NCI-H2107 treated with DMSO at 0.1 percent for 48 hours (cell line): Measurements from ENCODE around the gene KIF2C.
A peak's percentile ranks its signal among the peaks of the same experiment; 100 is the strongest.
"Not testable (repeated sequence)": the region's sequence is repeated elsewhere in the genome, so short reads cannot be mapped to it uniquely, and the experiment has no call there.

Source experiments
- DNase-seq: peaks from one replicate; lab custom pipeline; 2025; ENCODE audit not compliant: unreplicated experiment; lab: John Stamatoyannopoulos, UW

KIF2C gene

DNA sequence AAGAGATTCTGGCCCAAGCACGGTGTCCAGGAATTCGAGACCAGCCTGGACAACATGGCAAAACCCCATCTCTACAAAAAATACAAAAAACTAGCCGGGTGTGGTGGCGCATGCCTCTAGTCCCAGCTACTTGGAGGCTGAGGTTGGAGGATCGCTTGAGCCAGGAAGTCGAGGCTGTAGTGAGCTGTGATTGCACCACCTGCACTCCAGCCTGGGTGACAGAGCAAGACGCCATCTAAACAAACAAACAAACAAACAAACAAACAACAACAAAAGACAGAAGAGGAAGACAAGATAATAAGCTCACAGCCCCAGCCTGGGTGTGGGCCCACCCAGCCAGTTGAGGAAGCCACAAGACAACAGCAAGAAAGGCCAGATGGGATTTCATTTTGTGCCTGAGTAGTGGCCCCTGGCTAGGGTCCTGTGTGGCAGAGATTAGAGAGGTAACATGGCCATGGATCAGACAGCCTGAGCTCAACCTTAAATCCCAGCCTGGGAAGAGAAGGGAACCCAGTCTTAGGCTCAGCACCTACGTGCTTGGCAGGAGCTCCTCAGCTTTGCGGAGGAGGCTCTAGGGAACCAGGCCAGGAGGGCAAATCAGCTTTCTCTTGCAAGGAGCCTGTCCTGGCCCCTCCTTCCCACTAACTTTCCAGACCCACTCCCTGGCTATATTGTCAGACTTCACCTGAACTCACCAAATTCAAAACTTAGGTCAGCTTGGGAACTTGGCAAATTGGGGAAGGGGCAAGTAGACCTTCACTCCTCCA lies 53.3 kb downstream of the KIF2C start:
- DNase-seq = no peak

DNA sequence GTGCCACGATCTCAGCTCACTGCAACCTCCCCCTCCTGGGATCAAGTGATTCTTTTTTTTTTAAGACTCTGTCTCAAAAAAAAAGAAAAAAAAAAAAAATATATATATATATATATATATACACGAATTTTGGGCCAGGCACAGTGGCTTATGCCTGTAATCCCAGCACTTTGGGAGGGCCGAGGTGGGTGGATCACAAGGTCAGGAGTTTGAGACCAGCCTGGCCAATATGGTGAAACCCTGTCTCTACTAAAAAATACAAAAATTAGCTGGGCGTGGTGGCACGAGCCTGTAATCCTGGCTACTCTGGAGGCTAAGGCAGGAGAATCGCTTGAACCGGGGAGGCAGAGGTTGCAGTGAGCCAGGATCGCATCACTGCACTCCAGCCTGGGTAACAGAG lies 58.2 kb downstream of the KIF2C start:
- not testable (repeated sequence) for DNase-seq

DNA sequence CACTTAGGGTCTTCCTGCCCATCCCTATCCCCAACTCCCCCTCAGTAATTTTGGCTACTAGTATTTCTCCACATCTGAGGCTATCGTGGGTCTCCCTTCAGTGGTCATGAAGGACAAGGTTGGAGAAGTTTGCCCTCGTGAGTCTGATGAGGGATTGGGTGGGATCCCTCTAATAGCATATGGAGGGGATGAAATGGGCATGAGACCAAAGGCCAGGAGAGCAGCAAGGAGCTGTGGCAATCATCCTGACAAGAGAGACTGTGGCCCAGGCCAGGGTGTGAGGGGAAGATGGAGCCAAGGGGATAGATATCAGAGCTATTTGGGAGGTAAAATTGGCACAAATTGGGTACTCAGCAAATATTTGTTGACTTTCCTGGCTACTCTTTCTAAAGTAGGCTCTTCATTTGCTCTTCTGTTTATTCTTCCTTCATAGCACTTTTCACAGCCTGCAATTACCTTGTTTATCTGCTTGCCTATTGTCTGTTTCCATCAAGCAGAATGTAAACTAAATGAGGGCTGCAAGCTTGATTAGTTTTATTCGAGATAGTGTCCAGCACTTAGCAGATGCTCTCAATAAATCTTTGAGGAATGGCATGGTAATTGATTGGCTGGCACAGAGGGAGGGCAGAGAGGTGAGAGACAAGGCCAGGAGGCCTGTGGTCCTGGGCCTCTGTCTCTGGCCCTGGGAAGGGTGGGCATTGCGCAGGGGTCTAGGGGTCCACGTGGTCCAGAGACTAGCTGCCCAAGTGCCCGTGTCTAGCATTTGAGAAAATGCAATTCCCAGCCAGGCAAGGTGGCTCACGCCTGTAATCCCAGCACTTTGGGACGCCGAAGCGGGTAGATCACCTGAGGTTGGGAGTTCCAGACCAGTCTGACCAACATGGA lies 59.1 kb downstream of the KIF2C start:
- no peak for DNase-seq

DNA sequence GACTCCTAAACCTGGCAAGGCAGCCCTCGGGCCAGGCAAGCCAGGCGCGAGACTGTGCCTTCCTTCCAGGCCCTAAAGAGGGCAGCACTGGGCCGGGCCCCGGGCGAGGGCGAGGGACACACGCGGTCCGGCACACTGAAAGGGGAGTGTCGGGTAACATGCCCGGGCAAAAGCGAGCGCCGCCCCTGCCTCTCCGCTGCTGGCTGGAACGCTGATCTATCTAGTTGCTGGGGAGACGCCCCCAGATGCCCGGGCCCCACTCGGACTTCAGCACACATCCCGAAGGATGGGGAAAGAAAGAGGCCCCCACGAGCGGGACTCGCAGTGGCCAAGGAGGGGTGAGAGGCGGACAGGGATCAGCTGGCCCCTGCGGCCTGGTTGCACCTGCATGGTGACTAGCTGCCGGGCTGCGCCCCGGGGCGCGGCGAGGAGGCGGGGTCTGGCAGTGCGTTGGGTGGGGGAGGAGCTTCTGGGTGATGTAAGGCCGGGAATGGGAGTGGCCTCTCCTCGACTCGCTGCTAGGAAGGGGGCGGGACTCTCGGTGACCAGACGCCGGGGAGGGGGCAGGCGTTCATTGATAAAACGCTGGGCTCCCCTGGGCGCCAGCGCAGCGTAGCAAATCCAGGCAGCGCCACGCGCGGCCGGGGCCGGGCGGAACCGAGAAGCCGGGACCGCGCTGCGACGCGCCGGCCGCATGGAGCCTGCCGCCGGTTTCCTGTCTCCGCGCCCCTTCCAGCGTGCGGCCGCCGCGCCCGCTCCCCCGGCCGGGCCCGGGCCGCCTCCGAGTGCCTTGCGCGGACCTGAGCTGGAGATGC lies 60.3 kb downstream of the KIF2C start, which contains the start of gene PLK3:
TSS of gene PLK3 (plus strand) at position 608 of the 815 bp plus-strand sequence. CDS start at position 695, 87 bp downstream.
- DNase-seq = peak; percentile 96

DNA sequence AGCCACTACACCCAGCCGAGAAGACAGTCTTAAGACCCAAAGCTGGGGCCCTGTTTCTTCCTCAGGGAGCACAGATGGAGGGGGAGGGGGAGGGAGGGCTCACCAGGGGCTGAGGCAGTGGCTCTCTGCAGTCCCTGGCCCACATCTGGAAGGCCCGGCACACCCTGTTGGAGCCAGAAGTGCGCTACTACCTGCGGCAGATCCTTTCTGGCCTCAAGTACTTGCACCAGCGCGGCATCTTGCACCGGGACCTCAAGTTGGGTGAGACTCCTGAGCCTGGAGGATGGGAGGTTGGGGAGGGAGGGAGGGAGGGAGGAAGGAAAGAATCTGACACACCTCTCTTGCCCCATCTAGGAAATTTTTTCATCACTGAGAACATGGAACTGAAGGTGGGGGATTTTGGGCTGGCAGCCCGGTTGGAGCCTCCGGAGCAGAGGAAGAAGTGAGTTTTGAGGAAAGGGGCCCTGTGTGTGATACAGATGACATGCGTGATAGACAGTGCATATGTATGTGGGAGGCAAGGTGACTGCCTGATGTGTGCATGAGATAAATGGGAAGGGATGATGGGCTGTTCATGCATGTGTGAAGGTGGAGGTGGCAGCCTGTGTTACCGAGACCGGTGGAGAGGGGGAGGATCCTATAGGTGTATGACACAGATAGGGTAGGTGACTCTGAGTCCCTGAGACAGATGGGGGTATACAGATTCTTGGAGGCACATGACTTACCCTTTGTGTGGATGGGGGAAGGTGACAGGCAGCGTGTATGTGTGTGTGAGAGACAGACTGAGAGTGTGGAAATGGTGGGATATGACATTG lies 62.1 kb downstream of the KIF2C start:
- DNase-seq = no peak

DNA sequence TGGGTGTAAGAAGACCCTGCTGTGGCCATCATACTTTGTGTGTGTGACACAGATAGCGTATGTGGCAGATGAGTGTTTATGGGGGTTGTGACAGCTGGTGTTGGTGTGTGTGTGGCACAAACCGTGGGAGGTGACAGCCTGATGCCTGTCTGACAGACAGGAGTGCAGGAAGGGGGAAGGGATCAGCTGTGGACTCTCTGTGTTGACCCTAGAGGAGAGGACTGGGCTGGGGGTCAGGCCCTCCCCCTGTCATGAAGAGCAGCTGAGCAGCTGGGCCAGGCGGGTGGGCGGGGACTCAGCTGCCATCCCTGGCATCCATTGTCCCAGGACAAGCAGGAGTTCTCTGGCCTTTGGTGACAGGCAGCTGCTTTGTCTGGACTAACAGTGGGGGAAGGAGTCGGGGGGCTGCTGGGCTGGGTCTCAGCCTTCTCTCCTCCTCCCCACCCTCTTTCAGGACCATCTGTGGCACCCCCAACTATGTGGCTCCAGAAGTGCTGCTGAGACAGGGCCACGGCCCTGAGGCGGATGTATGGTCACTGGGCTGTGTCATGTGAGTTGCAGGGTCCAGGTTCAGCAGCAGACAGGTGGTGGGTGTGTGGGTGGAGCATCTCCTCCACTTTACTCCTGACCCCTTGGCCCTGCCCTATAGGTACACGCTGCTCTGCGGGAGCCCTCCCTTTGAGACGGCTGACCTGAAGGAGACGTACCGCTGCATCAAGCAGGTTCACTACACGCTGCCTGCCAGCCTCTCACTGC lies 62.8 kb downstream of the KIF2C start:
- DNase-seq = no peak

DNA sequence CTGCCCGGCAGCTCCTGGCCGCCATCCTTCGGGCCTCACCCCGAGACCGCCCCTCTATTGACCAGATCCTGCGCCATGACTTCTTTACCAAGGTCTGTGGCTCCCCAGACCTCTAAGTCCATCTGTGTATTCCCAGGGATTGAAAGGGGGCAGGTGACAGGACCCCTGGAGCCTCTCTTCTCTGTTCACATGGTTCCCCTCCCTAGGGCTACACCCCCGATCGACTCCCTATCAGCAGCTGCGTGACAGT lies 63.4 kb downstream of the KIF2C start:
- DNase-seq = no peak

DNA sequence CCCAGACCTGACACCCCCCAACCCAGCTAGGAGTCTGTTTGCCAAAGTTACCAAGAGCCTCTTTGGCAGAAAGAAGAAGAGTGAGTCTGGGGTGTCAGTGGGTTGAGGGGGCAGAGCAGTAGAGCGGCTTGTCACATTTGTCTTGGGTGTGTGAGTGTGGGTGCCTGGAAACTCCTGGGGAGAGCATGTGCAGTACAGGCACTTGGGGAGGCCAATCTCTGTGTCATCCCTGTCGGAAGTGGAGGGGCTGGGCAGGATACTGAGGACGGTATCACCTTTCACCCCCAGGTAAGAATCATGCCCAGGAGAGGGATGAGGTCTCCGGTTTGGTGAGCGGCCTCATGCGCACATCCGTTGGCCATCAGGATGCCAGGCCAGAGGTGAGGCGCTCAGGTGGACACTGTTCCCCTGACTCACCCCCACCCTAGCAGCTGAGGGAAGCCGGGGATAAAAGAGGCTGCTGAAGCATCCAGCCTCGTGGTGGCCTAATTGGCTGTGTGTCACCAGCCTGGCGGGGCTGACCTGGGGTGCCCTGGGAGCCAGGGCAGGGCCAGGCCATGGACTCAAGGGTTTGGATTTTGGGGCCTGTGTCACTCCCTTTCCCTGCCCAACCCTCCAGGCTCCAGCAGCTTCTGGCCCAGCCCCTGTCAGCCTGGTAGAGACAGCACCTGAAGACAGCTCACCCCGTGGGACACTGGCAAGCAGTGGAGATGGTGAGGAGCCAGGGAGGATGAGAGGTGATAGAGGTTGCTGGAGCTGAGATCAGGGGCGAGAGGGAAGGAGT lies 63.9 kb downstream of the KIF2C start:
- no peak for DNase-seq

DNA sequence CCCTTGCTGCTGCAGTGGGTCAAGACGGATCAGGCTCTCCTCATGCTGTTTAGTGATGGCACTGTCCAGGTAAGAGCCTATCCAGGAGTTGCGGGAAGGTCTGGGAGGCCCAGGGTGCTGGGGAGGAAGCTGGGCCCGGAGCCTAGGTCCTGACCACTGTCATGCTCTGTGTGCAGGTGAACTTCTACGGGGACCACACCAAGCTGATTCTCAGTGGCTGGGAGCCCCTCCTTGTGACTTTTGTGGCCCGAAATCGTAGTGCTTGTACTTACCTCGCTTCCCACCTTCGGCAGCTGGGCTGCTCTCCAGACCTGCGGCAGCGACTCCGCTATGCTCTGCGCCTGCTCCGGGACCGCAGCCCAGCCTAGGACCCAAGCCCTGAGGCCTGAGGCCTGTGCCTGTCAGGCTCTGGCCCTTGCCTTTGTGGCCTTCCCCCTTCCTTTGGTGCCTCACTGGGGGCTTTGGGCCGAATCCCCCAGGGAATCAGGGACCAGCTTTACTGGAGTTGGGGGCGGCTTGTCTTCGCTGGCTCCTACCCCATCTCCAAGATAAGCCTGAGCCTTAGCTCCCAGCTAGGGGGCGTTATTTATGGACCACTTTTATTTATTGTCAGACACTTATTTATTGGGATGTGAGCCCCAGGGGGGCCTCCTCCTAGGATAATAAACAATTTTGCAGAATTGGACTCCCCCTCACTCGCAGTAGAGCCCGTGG lies 65.8 kb downstream of the KIF2C start:
- no peak for DNase-seq

DNA sequence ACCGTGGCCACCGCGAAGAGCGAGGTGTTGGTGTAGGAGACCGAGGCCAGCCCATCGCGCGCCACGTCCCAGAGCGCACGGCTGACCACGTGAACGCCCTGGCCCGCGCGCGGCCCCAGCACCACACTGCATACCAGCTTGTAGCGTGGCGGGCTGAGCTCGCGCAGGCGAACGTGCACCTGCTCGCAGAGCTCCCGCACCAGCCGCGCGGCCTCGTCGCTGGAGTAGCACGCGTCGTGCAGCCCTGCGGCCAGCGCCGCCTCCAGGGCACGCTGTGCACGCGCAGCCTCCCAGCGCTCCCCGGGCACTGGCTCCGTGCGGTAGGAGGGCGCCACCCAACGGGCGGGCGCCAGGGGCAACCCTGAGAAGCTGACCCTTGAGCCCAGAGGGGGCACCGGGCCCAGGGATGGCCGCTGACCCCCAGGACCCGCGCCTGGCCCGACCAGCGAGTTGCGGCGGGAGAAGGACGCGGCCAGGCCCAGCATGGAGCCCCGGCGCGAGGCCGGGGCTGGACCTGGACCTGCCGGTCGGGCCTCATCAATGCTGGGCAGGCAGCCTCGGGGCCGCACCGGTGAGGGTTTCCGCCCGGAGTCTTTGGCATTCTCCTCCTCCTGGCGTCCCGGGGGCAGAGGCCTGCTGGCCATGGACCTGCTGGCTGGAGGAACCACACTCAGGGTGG lies 66.5 kb downstream of the KIF2C start:
- no peak for DNase-seq

DNA sequence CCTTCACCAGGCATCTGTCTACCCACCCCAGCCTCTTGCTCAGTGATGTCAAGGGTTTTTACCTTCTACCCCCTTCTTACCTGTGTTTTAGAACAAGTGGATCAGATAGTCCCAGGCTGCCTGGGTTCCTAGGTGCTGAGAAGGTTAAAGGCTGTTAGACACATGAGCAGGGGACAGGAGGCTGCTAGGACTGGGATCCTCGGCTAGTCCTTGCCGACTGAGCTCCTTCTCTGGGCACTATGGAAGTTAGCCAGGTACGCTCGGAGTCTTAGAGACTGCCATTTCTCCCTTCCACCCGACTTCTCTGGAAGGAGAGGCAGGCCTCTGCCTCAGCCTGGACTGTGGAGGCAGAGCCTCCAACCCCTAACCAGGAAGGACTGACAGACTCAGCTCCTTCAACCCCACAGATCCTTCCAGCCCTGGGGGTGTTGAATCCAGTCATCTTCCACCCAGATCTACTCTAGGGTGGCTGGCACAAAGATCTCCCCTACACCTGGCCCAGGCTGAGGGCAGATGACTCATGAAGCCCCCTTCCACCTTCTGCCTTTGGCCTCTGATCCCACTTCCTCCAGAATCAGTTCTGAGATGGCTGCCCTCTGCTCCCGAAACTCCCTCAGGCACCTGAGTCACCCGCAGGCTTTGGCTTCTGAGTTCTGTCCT lies 67.2 kb downstream of the KIF2C start, which contains the start of gene DYNLT4:
TSS of gene DYNLT4 (minus strand) at position 648 of the 660 bp plus-strand sequence. CDS start 683 bp downstream, outside the sequence.
- no peak for DNase-seq

DNA sequence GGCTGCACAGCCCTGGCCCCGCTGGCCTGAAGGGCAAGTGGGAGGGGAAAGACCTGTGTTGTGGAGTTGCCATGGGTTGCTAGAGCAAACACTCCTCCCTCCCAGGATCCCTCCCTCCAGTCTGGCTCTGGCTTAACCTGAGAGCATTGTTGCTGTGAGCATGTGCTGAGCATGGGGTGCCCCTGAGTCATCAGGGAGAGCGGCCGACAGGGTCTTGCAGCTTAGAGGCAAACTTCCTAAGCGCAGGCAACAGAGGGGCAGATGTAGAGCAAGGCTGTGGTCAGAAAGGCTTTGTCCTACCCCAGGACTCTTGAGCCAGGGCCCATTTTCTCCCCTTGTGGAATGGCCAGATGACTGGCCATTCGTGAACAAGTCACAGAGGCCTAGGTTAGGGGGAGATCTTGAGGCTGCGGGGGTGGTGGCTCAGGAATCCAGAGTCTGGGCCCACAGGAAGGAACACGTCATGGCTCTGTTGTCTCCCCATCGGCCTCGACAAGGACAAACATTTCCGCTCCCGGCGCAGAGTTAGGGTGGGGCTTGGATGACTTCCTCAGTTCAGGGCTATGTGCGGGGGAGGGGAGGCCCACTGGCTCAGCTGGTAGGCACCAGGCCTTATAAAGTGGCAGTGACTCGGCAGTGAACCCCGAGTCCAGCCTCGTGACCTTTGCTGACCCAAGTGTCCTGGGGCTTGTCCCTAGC lies 67.9 kb downstream of the KIF2C start:
- no peak for DNase-seq

DNA sequence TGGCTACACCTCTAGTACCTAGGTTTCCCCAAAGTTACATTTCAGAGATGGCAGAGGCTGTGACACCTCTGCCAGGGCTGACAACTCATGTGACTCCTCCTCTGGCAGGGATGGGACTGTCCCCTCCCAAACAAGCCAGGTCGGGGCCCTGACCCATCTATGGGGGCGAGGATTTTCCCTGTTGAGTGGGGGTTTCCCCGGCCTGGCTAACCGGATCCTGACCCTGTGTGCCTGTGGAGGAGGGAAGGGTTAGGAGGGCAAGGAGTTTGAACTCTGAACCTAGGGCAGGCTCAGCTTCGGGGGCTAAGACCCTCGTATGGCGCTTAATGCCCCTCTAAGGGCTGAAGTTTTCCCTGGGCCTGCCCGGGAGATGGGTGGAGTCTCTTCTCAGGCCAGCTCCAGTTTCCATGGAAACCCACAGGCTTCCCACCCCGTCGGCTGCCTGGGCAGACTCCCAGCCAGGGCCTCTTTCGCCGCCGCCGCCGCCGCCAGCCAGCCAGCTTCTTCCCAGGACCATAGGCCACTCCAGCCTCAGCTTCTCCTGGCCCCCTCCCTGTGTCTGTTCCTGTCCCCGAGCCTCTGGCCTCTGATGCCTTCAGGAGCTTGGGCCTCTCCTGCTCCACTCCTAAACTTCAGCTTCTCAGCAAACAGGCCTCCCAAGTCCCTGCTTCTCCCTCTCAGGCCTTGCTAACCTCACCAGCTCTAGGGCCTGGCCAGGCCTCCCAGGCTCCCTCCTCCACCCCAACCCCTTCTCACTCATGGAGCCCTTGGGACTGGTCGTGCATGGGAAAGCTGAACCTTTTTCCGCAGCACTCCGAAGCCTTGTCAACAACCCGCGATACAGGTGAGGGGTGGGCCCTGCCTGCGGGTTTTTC lies 68.7 kb downstream of the KIF2C start, which contains the start of gene BTBD19:
TSS of gene BTBD19 (plus strand) at position 461 of the 875 bp plus-strand sequence. CDS start at position 759, 298 bp downstream.
- no peak for DNase-seq

DNA sequence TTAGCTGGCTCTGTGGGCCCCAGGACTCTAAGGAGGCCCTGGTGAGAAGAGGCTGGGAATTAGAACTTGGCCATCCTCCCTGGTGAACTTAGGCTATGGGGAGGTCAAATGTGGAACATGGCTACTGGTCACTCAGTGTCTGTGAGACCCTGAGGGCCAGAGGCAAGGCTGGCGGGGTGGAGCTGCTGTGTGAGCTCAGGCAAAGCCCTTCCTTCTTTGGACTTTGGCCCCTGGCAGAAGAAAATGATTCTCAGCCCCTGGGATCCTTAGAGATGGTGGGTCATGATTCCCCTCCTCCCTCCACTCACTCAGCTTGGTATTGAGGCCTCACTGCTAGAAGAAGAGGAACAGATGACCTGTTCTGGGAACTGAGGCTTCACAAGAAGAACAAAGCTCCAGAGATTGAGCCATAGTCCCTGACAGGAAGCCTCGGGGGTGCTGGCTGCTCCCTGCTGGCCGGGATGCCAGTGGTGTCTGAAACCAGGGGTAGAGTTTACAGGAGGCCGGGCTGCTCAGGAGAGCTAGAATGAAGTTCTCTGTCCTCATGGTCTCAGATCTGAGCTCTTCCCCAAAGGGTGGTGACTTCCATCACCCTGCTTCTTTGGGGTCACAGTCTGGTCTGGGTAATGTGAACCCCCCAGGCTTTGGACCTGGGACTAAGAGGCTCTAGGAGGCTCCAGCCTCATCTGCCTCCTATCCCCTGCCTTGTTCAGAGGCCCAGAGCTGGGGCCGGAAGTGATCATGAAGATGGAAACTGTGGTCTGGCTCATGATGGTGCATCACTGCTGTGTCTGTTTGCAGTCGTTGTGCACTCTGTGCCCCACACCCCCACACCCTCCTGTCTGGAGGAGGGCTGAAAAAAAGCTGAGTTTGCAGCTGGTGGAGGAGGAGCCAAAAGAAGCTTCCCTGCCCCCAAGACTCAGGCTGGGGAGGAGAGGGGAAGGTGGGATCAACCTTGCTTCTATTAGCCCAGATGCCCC lies 69.6 kb downstream of the KIF2C start:
- no peak for DNase-seq
